Right atrium auricular region (tissue), 2 donors: ENCODE data around the gene CNPY2. TPM values are rescaled to one million over a fixed set of nuclear protein-coding genes. Genes with fewer than 3 reads are reported as not detected.
A peak's percentile ranks its signal among the peaks of the same experiment; 100 is the strongest.

Experiments
- DNase-seq: peaks from one replicate; pipeline ENCODE4 v3.0.0-alpha.2; 2019; ENCODE audit warnings: low spot score
- H3K27ac ChIP-seq, 2 donors: fragments of 200-600 bp; sonication (generic); 1 replicate in 1 of 2; 2 replicates in 1 of 2; pipeline ENCODE4 v1.5.1; 2016 to 2019
- H3K27me3 ChIP-seq, 2 donors: fragments of 200-600 bp; sonication (generic); one replicate each; pipeline versions ENCODE4 v1.5.1 to v1.6.0; 2017 to 2019
- H3K36me3 ChIP-seq: fragments of 200-600 bp; sonication (generic); one replicate; pipeline ENCODE4 v1.5.1; 2016
- H3K4me1 ChIP-seq, 2 donors: fragments of 200-600 bp; sonication (generic); one replicate each; pipeline versions ENCODE4 v1.5.1 to v1.6.0; 2017 to 2019
- H3K4me3 ChIP-seq, 2 donors: fragments of 200-600 bp; sonication (generic); 1 replicate in 1 of 2; 2 replicates in 1 of 2; pipeline ENCODE4 v1.5.1; 2017 to 2019; ENCODE audit warnings: mild to moderate bottlenecking in 1 of 2, moderate library complexity in 1 of 2
- H3K9me3 ChIP-seq, 2 donors: fragments of 200-600 bp; sonication (generic); one replicate each; pipeline ENCODE4 v1.5.1; 2019
- total RNA-seq, 2 donors: library from RNA; depleted of rRNA; stranded (reverse); fragments of >200 nt; gene quantifications; one replicate each; pipeline ENCODE4 v1.1.0, GENCODE V29; 2016
- TF ChIP-seq, protein P1 (sequence below), 2 donors: fragments of 200-600 bp; sonication (generic); IDR thresholded peaks; one replicate each; pipeline ENCODE4 v1.5.1; 2019; ENCODE audit warnings: antibody characterized with exemption in 2 of 2

CNPY2 gene
- total RNA-seq, 2 donors from 2014 or later: 37.0 to 55.2 TPM

DNA sequence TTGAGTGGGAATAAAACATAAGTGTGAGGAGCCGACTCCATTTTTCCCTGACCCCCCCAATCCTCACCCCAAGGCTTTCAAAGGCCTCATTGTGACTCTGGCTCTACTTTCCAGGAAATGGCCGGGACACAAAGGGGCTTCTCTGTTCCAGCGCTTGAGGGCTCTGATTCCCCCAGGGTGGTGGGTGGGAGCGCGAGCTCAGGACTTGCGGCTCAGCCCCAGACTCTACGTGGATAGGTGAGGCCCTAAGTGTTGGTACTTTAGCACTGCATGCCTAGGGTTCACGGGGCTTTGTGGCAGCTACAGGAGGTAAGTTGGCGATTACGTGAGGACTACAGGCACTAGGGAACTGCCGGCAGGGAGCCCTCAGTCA is 553 bp downstream of the CNPY2 start:
- Histone ChIP-seq H3K27ac (peak overlapping the region; percentile 95), H3K4me3 (peak overlapping the region; percentile 83 to 91), H3K27me3 (no peaks in the 10 kb centered on the region), H3K4me1 (peaks cover 0 to 16% of the 10 kb centered on the region in 2 donors), H3K36me3 (peaks cover 30% of the 10 kb centered on the region), H3K9me3 (no peaks in the 10 kb centered on the region)
- no peak for DNase-seq
- TF ChIP-seq, protein P1, sequence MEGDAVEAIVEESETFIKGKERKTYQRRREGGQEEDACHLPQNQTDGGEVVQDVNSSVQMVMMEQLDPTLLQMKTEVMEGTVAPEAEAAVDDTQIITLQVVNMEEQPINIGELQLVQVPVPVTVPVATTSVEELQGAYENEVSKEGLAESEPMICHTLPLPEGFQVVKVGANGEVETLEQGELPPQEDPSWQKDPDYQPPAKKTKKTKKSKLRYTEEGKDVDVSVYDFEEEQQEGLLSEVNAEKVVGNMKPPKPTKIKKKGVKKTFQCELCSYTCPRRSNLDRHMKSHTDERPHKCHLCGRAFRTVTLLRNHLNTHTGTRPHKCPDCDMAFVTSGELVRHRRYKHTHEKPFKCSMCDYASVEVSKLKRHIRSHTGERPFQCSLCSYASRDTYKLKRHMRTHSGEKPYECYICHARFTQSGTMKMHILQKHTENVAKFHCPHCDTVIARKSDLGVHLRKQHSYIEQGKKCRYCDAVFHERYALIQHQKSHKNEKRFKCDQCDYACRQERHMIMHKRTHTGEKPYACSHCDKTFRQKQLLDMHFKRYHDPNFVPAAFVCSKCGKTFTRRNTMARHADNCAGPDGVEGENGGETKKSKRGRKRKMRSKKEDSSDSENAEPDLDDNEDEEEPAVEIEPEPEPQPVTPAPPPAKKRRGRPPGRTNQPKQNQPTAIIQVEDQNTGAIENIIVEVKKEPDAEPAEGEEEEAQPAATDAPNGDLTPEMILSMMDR (IDR thresholded peaks at IDR 0.05): no peak

DNA sequence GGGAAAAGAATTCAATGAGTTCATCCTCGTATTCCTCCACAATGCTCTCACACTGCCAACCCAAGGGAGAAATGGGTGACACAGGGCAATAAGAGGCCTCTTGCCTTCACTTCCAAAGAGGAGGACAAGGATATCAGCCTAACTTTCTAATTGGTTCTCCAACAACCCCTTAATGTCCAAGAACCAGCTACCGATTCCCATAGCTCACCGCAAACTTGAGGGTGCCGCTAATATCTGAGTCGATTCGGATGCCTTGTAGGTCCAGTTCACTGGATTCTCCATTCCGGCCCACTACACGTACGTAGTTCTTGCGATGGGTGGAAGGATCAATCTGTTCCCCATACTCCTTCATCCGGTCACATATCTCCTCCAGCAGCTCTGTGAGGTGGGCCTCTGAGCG is 4.8 kb downstream of the CNPY2 start:
- Histone ChIP-seq H3K27me3 (no peaks in the 10 kb centered on the region), H3K4me3 (no peak overlapping the region), H3K9me3 (no peaks in the 10 kb centered on the region), H3K27ac (no peak overlapping the region), H3K4me1 (peaks cover 0 to 11% of the 10 kb centered on the region in 2 donors), H3K36me3 (peaks cover 43% of the 10 kb centered on the region)
- DNase-seq: no peak
- TF ChIP-seq, protein P1 (IDR thresholded peaks at IDR 0.05): no peak

DNA sequence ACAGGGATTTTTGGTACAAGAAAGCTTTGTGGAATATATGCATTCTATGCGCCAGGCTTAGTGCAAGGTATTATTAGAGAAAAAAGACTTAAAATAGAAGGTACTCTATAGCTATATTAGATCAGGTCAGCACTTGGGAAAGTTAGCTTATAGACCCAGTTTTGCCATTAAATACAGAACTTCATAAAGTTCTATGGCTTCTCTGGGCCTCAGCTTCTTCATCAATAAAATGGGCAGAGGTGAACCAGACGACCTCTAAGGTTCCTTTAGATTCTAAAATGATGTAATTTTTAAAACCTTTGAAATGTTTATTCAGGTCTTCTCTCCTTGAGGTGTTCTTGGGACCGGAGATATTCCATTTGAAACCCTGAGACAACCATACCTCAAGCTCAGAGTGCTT is 7.1 kb downstream of the CNPY2 start:
- TF ChIP-seq, protein P1 (IDR thresholded peaks at IDR 0.05): no peak
- H3K27ac ChIP-seq: no peak overlapping the region
- H3K9me3 ChIP-seq: no peaks in the 10 kb centered on the region
- no peaks in the 10 kb centered on the region for H3K4me1 ChIP-seq
- no peak overlapping the region for H3K4me3 ChIP-seq
- no peak for DNase-seq
- H3K36me3 ChIP-seq: peaks cover 50% of the 10 kb centered on the region
- H3K27me3 ChIP-seq: no peaks in the 10 kb centered on the region

DNA sequence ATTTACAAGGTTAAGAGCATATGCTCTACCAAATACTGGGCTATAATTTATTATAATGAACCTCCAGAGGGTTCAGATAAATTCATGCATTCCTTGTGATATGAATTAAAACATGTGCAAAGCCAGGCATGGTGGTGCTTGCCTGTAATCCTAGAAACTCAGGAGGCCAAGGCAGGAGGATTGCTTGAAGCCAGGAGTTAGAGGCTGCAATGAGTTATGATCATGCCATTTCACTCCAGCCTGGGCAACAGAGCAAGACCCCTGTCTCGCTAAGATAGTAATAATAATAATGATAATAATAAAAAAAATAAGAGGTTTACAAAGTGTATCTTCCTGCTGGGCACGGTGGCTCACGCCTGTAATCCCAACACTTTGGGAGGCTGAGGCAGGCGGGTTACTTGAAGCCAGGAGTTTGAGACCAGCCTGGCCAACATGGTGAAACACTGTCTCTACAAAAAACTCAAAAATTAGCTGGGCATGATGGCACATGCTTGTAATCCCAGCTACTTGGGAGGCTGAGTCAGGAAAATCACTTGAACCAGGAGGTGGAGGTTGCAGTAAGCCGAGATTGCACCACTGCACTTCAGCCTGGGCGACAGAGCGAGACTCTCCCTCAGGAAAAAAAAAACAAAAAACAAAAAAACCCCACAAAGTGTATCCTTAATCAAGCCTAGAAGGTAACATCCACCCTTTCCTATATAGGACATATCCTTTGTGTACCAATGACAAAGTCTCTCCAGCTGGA is 8.4 kb downstream of the CNPY2 start:
- Histone ChIP-seq H3K4me1 (no peaks in the 10 kb centered on the region), H3K27ac (no peak overlapping the region), H3K4me3 (no peak overlapping the region), H3K27me3 (no peaks in the 10 kb centered on the region), H3K9me3 (no peaks in the 10 kb centered on the region), H3K36me3 (peaks cover 40% of the 10 kb centered on the region)
- TF ChIP-seq, protein P1 (IDR thresholded peaks at IDR 0.05): no peak
- no peak for DNase-seq

DNA sequence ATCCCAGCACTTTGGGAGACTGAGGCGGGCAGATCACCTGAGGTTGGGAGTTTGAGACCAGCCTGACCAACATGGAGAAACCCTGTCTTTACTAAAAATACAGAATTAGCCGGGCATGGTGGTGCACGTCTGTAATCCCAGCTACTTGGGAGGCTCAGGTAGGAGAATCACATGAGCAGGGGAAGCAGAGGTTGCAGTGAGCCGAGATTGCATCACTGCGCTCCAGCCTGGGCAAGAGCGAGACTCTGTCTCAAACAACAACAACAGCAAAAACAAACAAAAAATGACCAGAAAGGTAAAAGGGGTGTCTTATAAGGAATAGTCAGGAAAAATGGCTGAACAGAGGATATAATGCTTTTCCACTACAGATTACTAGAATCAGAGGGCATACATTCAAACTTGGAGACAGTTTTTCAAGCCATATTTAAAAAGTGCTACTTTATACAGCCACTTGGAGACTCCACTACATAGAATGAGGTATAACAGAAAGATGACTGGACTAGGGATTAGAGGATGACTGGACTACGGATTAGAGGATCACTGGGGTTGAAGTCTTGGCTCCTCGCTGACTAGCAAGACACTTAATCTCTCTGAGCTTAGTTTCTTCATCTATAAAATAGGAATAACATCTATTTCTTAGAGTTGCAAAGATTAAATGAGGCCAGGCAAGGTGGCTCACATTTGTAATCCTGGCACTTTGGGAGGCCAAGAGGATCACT is 10.8 kb downstream of the CNPY2 start:
- Histone ChIP-seq H3K36me3 (peaks cover 36% of the 10 kb centered on the region), H3K27me3 (no peaks in the 10 kb centered on the region), H3K9me3 (no peaks in the 10 kb centered on the region), H3K27ac (no peak overlapping the region), H3K4me1 (peaks cover 0 to 18% of the 10 kb centered on the region in 2 donors), H3K4me3 (no peak overlapping the region)
- DNase-seq: no peak
- TF ChIP-seq, protein P1 (IDR thresholded peaks at IDR 0.05): no peak
